Smooth muscle cell (in vitro differentiated cells): ENCODE results near the gene LMO7. TPM values are rescaled to one million over a fixed set of nuclear protein-coding genes. Genes with fewer than 3 reads are reported as not detected.

Source experiments
- DNase-seq: peaks from one replicate; lab custom pipeline; 2025; ENCODE audit not compliant: unreplicated experiment; lab: John Stamatoyannopoulos, UW
- H2AFZ ChIP-seq: fragments of 200-600 bp; sonication (generic); 2 replicates; pipeline ENCODE4 v1.6.0; 2016; ENCODE audit warnings: antibody characterized with exemption, low read depth, mild to moderate bottlenecking
- H3F3A ChIP-seq: fragments of 200-600 bp; sonication (generic); 2 replicates; pipeline ENCODE4 v1.6.0; 2017; ENCODE audit warnings: antibody characterized with exemption, low read depth
- H3K27ac ChIP-seq: fragments of 200-600 bp; sonication (generic); 2 replicates; pipeline ENCODE4 v1.5.1; 2016; ENCODE audit warnings: low read depth, mild to moderate bottlenecking
- H3K27me3 ChIP-seq: fragments of 200-600 bp; sonication (generic); 2 replicates; pipeline ENCODE4 v1.6.1; 2016; ENCODE audit warnings: low read depth, mild to moderate bottlenecking
- H3K36me3 ChIP-seq: fragments of 200-600 bp; sonication (generic); 2 replicates; pipeline ENCODE4 v1.5.1; 2016; ENCODE audit warnings: low read depth
- H3K4me1 ChIP-seq: fragments of 200-600 bp; sonication (generic); 2 replicates; pipeline ENCODE4 v1.5.1; 2016; ENCODE audit warnings: low read depth
- H3K4me2 ChIP-seq: fragments of 200-600 bp; sonication (generic); 2 replicates; pipeline ENCODE4 v1.6.0; 2016; ENCODE audit warnings: mild to moderate bottlenecking
- H3K4me3 ChIP-seq: fragments of 200-600 bp; sonication (generic); 2 replicates; pipeline ENCODE4 v1.5.1; 2016; ENCODE audit warnings: mild to moderate bottlenecking
- H3K79me2 ChIP-seq: fragments of 200-600 bp; sonication (generic); 2 replicates; pipeline ENCODE4 v1.6.0; 2016; ENCODE audit warnings: low read depth, mild to moderate bottlenecking
- H3K9ac ChIP-seq: fragments of 200-600 bp; sonication (generic); 2 replicates; pipeline ENCODE4 v1.6.0; 2016; ENCODE audit warnings: low read depth
- H3K9me3 ChIP-seq: fragments of 200-600 bp; sonication (generic); replicated peaks from 2 replicates; pipeline ENCODE4 v1.5.1; 2016; ENCODE audit warnings: low read depth
- H4K20me1 ChIP-seq: fragments of 200-600 bp; sonication (generic); 2 replicates; pipeline ENCODE4 v1.6.0; 2016; ENCODE audit warnings: low read depth
- WGBS: methylation state at CpG from one replicate; pipeline ENCODE4 v1.1.7; 2016; ENCODE audit warnings: low lambda C conversion rate; 5-methylcytosine and 5-hydroxymethylcytosine counted together
- polyA plus RNA-seq: library from polyadenylated mRNA; unstranded; fragments of >200 nt; fragmentation: Nextera tagmentation; extraction: Ambion mirVana; gene quantifications from 2 replicates; pipeline ENCODE4 v1.2.1, GENCODE V29; 2016
- total RNA-seq: library from RNA; depleted of rRNA; stranded (reverse); fragments of >200 nt; gene quantifications from 2 replicates; pipeline ENCODE4 v1.2.3, GENCODE V29; 2014
- TF ChIP-seq, protein P1 (sequence below): fragments of 200-600 bp; sonication (generic); IDR thresholded peaks from 2 replicates; pipeline ENCODE4 v1.5.1; 2017; ENCODE audit warnings: borderline replicate concordance, mild to moderate bottlenecking, antibody characterized with exemption; ENCODE audit not compliant: insufficient read depth, poor library complexity, severe bottlenecking

The LMO7 gene
- total and polyA plus RNA-seq, 2 experiments from 2014 or later = 157 to 213 TPM

DNA sequence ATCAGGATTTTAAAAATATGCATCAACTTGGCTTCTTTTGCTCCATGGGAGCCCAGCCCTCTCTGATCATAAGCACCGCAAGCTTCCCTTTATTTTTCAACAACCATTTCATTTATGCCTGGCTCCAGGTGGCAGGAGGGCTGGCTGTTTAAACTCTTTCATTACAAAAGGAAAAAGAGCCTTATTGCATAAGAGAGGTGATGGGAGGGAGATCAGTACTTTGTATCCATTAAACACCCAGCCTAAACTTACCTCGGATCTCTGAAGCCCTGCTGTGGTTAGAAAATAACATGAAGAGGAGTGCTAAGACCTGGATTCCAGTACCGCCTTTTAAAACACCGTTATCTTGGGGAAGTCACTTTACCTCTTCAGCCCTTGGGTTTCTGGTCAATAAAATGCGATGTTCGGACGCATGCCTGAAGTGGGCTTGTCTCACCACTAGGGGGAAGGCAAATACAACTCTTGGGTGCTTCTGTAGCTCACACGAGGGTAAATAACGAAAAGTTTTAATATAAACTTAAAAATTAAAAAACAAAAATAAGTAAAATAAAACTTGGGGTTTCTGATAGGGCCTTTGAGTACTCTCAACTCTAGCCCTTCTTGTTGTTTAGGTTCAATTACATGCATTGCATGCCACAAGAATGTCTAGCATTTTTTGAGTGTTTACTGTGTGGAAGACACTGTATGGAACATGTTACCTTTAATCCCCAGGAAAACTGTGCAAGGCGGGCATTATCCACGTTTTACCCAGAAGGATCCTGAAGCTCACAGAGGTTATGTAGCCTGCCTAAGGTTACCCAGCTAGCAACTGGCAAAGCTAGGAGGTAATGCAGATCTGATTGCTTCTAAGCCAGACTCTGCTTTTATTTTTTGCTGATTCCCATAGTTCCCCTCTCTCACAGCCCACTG, 240.3 kb downstream of the LMO7 start:
- no peak overlapping the region for H3K4me3 ChIP-seq
- no peak overlapping the region for H3K9ac ChIP-seq
- no peak overlapping the region for H3K27ac ChIP-seq
- H3K4me1 ChIP-seq = peaks cover 10% of the 10 kb centered on the region
- H3F3A ChIP-seq = no peaks in the 10 kb centered on the region
- DNase-seq = peak; percentile 2
- no peaks in the 10 kb centered on the region for H4K20me1 ChIP-seq
- peak overlapping the region; percentile 24 for H3K4me2 ChIP-seq
- 10% methylated on average over 11 of the region's 11 CpGs for WGBS
- no peaks in the 10 kb centered on the region for H3K9me3 ChIP-seq
- no peak overlapping the region for H2AFZ ChIP-seq
- H3K36me3 ChIP-seq = no peaks in the 10 kb centered on the region
- no peaks in the 10 kb centered on the region for H3K79me2 ChIP-seq
- no peaks in the 10 kb centered on the region for H3K27me3 ChIP-seq
- TF ChIP-seq, protein P1, sequence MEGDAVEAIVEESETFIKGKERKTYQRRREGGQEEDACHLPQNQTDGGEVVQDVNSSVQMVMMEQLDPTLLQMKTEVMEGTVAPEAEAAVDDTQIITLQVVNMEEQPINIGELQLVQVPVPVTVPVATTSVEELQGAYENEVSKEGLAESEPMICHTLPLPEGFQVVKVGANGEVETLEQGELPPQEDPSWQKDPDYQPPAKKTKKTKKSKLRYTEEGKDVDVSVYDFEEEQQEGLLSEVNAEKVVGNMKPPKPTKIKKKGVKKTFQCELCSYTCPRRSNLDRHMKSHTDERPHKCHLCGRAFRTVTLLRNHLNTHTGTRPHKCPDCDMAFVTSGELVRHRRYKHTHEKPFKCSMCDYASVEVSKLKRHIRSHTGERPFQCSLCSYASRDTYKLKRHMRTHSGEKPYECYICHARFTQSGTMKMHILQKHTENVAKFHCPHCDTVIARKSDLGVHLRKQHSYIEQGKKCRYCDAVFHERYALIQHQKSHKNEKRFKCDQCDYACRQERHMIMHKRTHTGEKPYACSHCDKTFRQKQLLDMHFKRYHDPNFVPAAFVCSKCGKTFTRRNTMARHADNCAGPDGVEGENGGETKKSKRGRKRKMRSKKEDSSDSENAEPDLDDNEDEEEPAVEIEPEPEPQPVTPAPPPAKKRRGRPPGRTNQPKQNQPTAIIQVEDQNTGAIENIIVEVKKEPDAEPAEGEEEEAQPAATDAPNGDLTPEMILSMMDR = peak; percentile 95

DNA sequence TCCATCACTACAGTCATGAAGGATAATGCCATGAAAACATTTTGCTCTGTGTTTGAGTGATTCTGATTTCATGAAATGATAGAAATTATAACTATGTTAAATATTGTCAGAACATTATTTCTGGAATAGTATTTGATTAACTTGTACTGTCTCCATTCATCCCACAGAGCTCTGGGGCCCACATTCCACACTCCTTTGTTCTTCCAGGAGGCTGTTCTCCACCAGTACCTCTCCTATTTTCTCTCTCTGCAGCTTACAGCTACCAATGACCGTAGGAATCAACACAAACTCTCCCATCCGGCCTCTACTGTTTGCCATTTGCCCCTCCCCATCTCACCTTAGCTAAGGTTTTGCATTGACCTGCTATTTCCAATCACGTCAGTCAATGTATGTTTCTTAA, 240.9 kb downstream of the LMO7 start:
- Histone ChIP-seq H3K36me3 (no peaks in the 10 kb centered on the region), H3K27me3 (no peaks in the 10 kb centered on the region), H3K4me1 (peaks cover 10% of the 10 kb centered on the region), H3K4me2 (peak overlapping the region; percentile 24), H2AFZ (no peak overlapping the region), H4K20me1 (no peaks in the 10 kb centered on the region), H3K79me2 (no peaks in the 10 kb centered on the region), H3K9me3 (no peaks in the 10 kb centered on the region), H3K4me3 (no peak overlapping the region), H3K27ac (no peak overlapping the region), H3F3A (no peaks in the 10 kb centered on the region), H3K9ac (no peak overlapping the region)
- DNase-seq = no peak
- TF ChIP-seq, protein P1 = no peak
- WGBS = 66% methylated on average over 3 of the region's 3 CpGs

DNA sequence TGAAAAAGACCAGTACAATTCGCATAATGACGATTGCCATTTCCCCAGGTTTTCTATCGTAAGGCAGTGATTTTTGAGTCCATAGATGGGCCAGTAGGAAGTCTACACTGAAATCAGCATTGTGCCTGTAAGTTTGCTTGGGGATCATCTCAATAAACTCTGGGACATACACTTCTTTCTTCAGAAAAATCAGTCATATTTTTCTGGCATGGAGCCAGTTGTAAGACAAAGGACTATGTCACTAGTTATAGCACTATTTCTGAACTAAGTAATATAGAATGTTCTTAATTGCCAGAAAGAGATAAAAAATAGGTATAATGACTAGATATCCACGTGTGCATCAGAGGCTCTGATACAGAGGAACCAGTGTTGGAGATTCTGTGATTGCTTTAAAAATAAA, 243.5 kb downstream of the LMO7 start:
- H3K9ac ChIP-seq = no peak overlapping the region
- TF ChIP-seq, protein P1 = no peak

More for the DNA sequence above, 243.5 kb downstream of the LMO7 start:
- Histone ChIP-seq H3K79me2 (no peaks in the 10 kb centered on the region), H3F3A (no peaks in the 10 kb centered on the region), H3K27ac (no peak overlapping the region), H3K9me3 (no peaks in the 10 kb centered on the region), H3K36me3 (no peaks in the 10 kb centered on the region), H3K4me3 (no peak overlapping the region), H3K27me3 (no peaks in the 10 kb centered on the region), H2AFZ (no peak overlapping the region), H3K4me1 (peaks cover 10% of the 10 kb centered on the region), H3K4me2 (no peak overlapping the region), H4K20me1 (no peaks in the 10 kb centered on the region)
- DNase-seq = no peak
- WGBS = 97% methylated on average over 4 of the region's 4 CpGs
